ES-I3 (cell line): Measurements from ENCODE around the gene GGNBP2.

ENCODE experiments used
- H3K36me3 ChIP-seq: 2 replicates; pipeline ENCODE4 v1.6.1; 2013; ENCODE audit warnings: mild to moderate bottlenecking, low read length, control low read depth, moderate library complexity; ENCODE audit not compliant: insufficient read depth
- H3K4me1 ChIP-seq: 2 replicates; pipeline ENCODE4 v1.6.1; 2013; ENCODE audit warnings: mild to moderate bottlenecking, control low read depth, low read length; ENCODE audit not compliant: insufficient read depth
- H3K9ac ChIP-seq: 2 replicates; pipeline ENCODE4 v1.6.1; 2013; ENCODE audit warnings: low read depth, mild to moderate bottlenecking, low read length, moderate library complexity
- H3K9me3 ChIP-seq: 2 replicates; pipeline ENCODE4 v1.6.1; 2013; ENCODE audit warnings: mild to moderate bottlenecking, low read length, moderate library complexity; ENCODE audit not compliant: control insufficient read depth, insufficient read depth

GGNBP2 gene

GRCh38 chr17:36553459-36553858 is 8.7 kb downstream of the GGNBP2 start:
- no peaks in the 10 kb centered on the region for H3K9me3 ChIP-seq
- peaks cover 7% of the 10 kb centered on the region for H3K36me3 ChIP-seq
- H3K9ac ChIP-seq = no peak overlapping the region
- no peaks in the 10 kb centered on the region for H3K4me1 ChIP-seq

- H3K36me3 ChIP-seq = peaks cover 10% of the 10 kb centered on the region
- H3K9ac ChIP-seq = no peak overlapping the region
- H3K4me1 ChIP-seq = no peaks in the 10 kb centered on the region
- H3K9me3 ChIP-seq = no peaks in the 10 kb centered on the region
Measured at GRCh38 chr17:36566081-36566480, 21.4 kb downstream of the GGNBP2 start.

GRCh38 chr17:36575028-36575427 is 30.3 kb downstream of the GGNBP2 start:
- H3K36me3 ChIP-seq = peaks cover 12% of the 10 kb centered on the region
- H3K4me1 ChIP-seq = no peaks in the 10 kb centered on the region
- no peak overlapping the region for H3K9ac ChIP-seq
- no peaks in the 10 kb centered on the region for H3K9me3 ChIP-seq

- Histone ChIP-seq H3K9me3 (no peaks in the 10 kb centered on the region), H3K9ac (no peak overlapping the region), H3K36me3 (peaks cover 8% of the 10 kb centered on the region), H3K4me1 (no peaks in the 10 kb centered on the region)
Measured at GRCh38 chr17:36576793-36577192, 32.1 kb downstream of the GGNBP2 start.

GRCh38 chr17:36578671-36579070 is 34.0 kb downstream of the GGNBP2 start:
- no peaks in the 10 kb centered on the region for H3K9me3 ChIP-seq
- no peak overlapping the region for H3K9ac ChIP-seq
- no peaks in the 10 kb centered on the region for H3K4me1 ChIP-seq
- H3K36me3 ChIP-seq = peaks cover 8% of the 10 kb centered on the region

- H3K9me3 ChIP-seq = no peaks in the 10 kb centered on the region; the same call in 1 of the 2 replicates
- no peak overlapping the region for H3K9ac ChIP-seq
- H3K4me1 ChIP-seq = no peaks in the 10 kb centered on the region
- peaks cover 15% of the 10 kb centered on the region for H3K36me3 ChIP-seq
Measured at GRCh38 chr17:36583787-36584186, 39.1 kb downstream of the GGNBP2 start.

- Histone ChIP-seq H3K4me1 (no peaks in the 10 kb centered on the region), H3K9ac (no peak overlapping the region), H3K36me3 (peaks cover 10% of the 10 kb centered on the region), H3K9me3 (no peaks in the 10 kb centered on the region; the same call in 1 of the 2 replicates)
Measured at GRCh38 chr17:36586138-36586537, 41.4 kb downstream of the GGNBP2 start.

DNA sequence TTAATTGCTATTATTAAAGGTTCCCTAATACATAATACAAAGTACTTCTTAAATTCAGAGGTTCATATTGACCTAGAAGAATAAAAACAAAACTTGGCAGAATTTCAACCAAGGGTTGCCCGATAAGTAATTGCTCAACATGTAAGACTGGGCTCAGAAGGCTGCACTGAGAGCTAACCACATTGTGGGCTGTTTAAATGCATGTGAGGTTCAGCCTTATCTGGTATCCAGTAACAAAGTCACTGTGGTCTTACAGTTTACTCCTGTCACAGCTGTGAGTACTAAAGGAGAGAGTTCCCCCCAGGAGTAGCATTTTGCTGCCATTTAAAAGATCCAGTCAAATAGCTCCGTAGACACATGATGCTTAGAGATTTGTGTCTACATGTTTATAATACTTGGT is 45.4 kb downstream of the GGNBP2 start:
- Histone ChIP-seq H3K4me1 (peaks cover 5% of the 10 kb centered on the region; the same call in 1 of the 2 replicates), H3K9me3 (no peaks in the 10 kb centered on the region), H3K36me3 (peaks cover 5% of the 10 kb centered on the region), H3K9ac (no peak overlapping the region)

- Histone ChIP-seq H3K36me3 (peaks cover 5% of the 10 kb centered on the region), H3K4me1 (peaks cover 5% of the 10 kb centered on the region; the same call in 1 of the 2 replicates), H3K9ac (peak within 1 kb of the TSS; percentile 78), H3K9me3 (no peaks in the 10 kb centered on the region)
Measured at GRCh38 chr17:36591434-36592315, 47.0 kb downstream of the GGNBP2 start, which contains the start of gene DHRS11. Gene DHRS11, plus strand, starts transcription at chr17:36591879. Its CDS starts 131 bp downstream, at chr17:36592010.

DNA sequence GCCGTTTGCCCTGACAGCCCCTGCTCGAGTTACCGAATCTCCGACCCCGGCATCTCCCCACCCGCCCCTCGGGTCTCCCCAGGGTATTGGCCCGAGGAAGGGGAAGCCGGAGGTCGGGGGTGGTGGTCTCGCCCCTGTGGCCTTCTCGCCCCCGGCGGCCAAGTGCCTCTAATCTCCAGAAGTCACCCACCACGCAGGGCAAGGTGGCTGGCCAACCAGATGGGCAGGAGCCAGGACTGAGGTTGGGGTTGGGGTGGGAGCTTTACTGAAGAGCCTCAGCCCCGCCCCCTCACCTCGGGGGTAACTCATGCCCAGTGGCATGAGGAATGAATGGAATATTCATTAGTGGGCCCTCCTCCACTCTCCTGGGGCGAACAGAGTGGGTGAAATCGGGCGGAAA is 47.6 kb downstream of the GGNBP2 start:
- peaks cover under 1% of the 10 kb centered on the region; the same call in 1 of the 2 replicates for H3K36me3 ChIP-seq
- H3K4me1 ChIP-seq = peaks cover 5% of the 10 kb centered on the region; the same call in 1 of the 2 replicates
- peak overlapping the region; percentile 78 for H3K9ac ChIP-seq
- no peaks in the 10 kb centered on the region for H3K9me3 ChIP-seq

GRCh38 chr17:36592716-36593321 is 48.1 kb downstream of the GGNBP2 start:
- Histone ChIP-seq H3K9ac (peak overlapping the region; percentile 78), H3K4me1 (peaks cover 5% of the 10 kb centered on the region; the same call in 1 of the 2 replicates), H3K9me3 (no peaks in the 10 kb centered on the region), H3K36me3 (no peaks in the 10 kb centered on the region; the same call in 1 of the 2 replicates)

DNA sequence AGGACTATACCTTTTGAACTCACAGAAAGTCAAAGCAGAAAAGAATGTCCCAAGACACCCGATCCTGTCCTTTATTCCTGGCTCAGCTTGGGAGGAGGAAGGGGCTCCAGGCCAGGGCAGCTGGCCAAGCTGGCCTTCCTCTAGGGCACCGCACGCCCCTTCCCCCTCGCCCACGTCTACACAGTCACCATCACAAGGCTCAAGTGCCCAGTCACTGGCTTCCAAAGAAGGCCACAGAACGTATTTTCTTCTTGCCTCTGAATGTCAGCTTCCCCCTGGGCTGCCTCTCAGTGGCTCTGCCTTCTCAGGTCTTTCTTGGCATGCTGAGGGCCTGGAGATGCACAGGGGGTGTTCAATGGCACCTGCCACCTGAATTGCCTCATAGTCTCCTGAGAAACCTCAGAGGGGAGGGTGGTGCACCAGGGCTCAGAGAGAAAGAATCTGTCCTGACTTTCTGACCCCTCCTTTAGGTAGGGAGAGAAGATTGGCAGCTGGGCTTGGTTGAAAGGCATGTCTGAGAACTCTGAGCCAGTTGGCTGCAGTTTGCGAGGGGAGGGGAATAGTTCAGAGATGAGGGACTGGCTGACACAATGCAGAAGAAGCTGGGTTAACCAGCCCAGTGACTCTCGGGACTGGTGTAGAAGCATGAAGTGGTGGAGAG is 49.1 kb downstream of the GGNBP2 start:
- H3K9ac ChIP-seq = no peak overlapping the region
- H3K9me3 ChIP-seq = no peaks in the 10 kb centered on the region
- no peaks in the 10 kb centered on the region; the same call in 1 of the 2 replicates for H3K36me3 ChIP-seq
- H3K4me1 ChIP-seq = peaks cover 5% of the 10 kb centered on the region; the same call in 1 of the 2 replicates

- Histone ChIP-seq H3K9ac (no peak overlapping the region), H3K36me3 (no peaks in the 10 kb centered on the region; the same call in 1 of the 2 replicates), H3K9me3 (no peaks in the 10 kb centered on the region), H3K4me1 (peaks cover 5% of the 10 kb centered on the region; the same call in 1 of the 2 replicates)
Measured at GRCh38 chr17:36594626-36595401, 50.1 kb downstream of the GGNBP2 start.

GRCh38 chr17:36597226-36597625 is 52.5 kb downstream of the GGNBP2 start:
- Histone ChIP-seq H3K36me3 (no peaks in the 10 kb centered on the region; the same call in 1 of the 2 replicates), H3K9ac (no peak overlapping the region), H3K4me1 (peaks cover 14% of the 10 kb centered on the region), H3K9me3 (no peaks in the 10 kb centered on the region)
